Liver (tissue), 9 donors: ENCODE data around the gene PSMG3. TPM values are rescaled to one million over a fixed set of nuclear protein-coding genes. Genes with fewer than 3 reads are reported as not detected.

ENCODE experiments used
- DNase-seq: peaks from one replicate; pipeline ENCODE4 v3.0.0-alpha.2; 2017; ENCODE audit warnings: low spot score
- H3K27ac ChIP-seq, 2 donors: one replicate each; pipeline ENCODE4 v1.7.0; 2013; ENCODE audit warnings: inconsistent platforms in 2 of 2, low read length in 2 of 2, control low read depth in 1 of 2, low read depth in 1 of 2, mild to moderate bottlenecking in 1 of 2
- H3K27me3 ChIP-seq, 4 donors: one replicate each; pipeline versions ENCODE4 v1.6.1 to v1.7.0; 2013; ENCODE audit warnings: low read length in 3 of 4, inconsistent platforms in 1 of 4, mild to moderate bottlenecking in 1 of 4, moderate library complexity in 1 of 4; ENCODE audit not compliant: control insufficient read depth in 4 of 4, insufficient read depth in 4 of 4
- H3K36me3 ChIP-seq, 4 donors: one replicate each; pipeline versions ENCODE4 v1.6.1 to v1.7.0; 2013; ENCODE audit warnings: low read length in 3 of 4, mild to moderate bottlenecking in 3 of 4, low read depth in 1 of 4, moderate library complexity in 1 of 4; ENCODE audit not compliant: control insufficient read depth in 4 of 4, insufficient read depth in 3 of 4
- H3K4me1 ChIP-seq, 4 donors: one replicate each; pipeline versions ENCODE4 v1.6.1 to v1.7.0; 2013; ENCODE audit warnings: low read length in 3 of 4, mild to moderate bottlenecking in 3 of 4, moderate library complexity in 1 of 4; ENCODE audit not compliant: control insufficient read depth in 4 of 4, insufficient read depth in 4 of 4
- H3K4me3 ChIP-seq, 3 donors: one replicate each; pipeline versions ENCODE4 v1.6.1 to v1.7.0; 2013; ENCODE audit warnings: low read length in 3 of 3, control low read depth in 1 of 3, low read depth in 1 of 3, mild to moderate bottlenecking in 1 of 3
- H3K9ac ChIP-seq, 2 donors: one replicate each; pipeline ENCODE4 v1.7.0; 2013; ENCODE audit warnings: low read length in 2 of 2, mild to moderate bottlenecking in 2 of 2, moderate library complexity in 2 of 2, control low read depth in 1 of 2, low read depth in 1 of 2
- H3K9me3 ChIP-seq, 4 donors: one replicate each; pipeline versions ENCODE4 v1.6.1 to v1.7.0; 2013; ENCODE audit warnings: low read length in 3 of 4; ENCODE audit not compliant: control insufficient read depth in 4 of 4
- ATF3 ChIP-seq: IDR thresholded peaks from 2 replicates; pipeline ENCODE4 v1.6.1; 2016; ENCODE audit warnings: antibody characterized with exemption
- FOXA1 ChIP-seq: IDR thresholded peaks from 2 replicates; pipeline ENCODE4 v1.6.1; 2016; ENCODE audit warnings: antibody characterized with exemption
- FOXA2 ChIP-seq: IDR thresholded peaks from 2 replicates; pipeline ENCODE4 v1.6.1; 2016; ENCODE audit warnings: antibody characterized with exemption
- JUND ChIP-seq, 2 donors: IDR thresholded peaks; 2 replicates each; pipeline ENCODE4 v1.6.1; 2016; ENCODE audit warnings: antibody characterized with exemption in 2 of 2
- MAX ChIP-seq: IDR thresholded peaks from 2 replicates; pipeline ENCODE4 v1.6.1; 2016; ENCODE audit warnings: antibody characterized with exemption
- NR2F2 ChIP-seq: IDR thresholded peaks from 2 replicates; pipeline ENCODE4 v1.6.1; 2016; ENCODE audit warnings: antibody characterized with exemption
- RAD21 ChIP-seq, 2 donors: IDR thresholded peaks; 2 replicates each; pipeline ENCODE4 v1.6.1; 2016; ENCODE audit warnings: antibody characterized with exemption in 2 of 2, mild to moderate bottlenecking in 2 of 2
- REST ChIP-seq: IDR thresholded peaks from 2 replicates; pipeline ENCODE4 v1.6.1; 2016; ENCODE audit warnings: antibody characterized with exemption, mild to moderate bottlenecking
- SP1 ChIP-seq: IDR thresholded peaks from 2 replicates; pipeline ENCODE4 v1.6.1; 2018; ENCODE audit warnings: antibody characterized with exemption, mild to moderate bottlenecking
- ZBTB33 ChIP-seq: IDR thresholded peaks from 2 replicates; pipeline ENCODE4 v1.6.1; 2016; ENCODE audit warnings: antibody characterized with exemption
- WGBS: extraction: QIAGEN DNeasy Blood & Tissue Kit; methylation state at CpG from one replicate; pipeline ENCODE4 v1.1.7; 2013; 5-methylcytosine and 5-hydroxymethylcytosine counted together
- polyA plus RNA-seq, 2 donors: library from polyadenylated mRNA; stranded (reverse) in 1 of 2; unstranded in 1 of 2; fragments of 200-250 nt in 1 of 2; fragments of >200 nt in 1 of 2; fragmentation: Nextera tagmentation in 1 of 2; extraction: Ambion mirVana in 1 of 2; gene quantifications; one replicate each; pipeline versions ENCODE4 v1.2.1 to v1.2.3, GENCODE V29; 2013 to 2015
- total RNA-seq, 2 donors: library from RNA; depleted of rRNA; stranded (reverse); fragments of >200 nt; gene quantifications; one replicate each; pipeline ENCODE4 v1.2.3, GENCODE V29; 2014
- donor health status: healthy.
- donor health status: healthy.
- donor health status: healthy.
- donor health status: healthy.
- donor health status: healthy.

PSMG3 gene
- total and polyA plus RNA-seq, 4 donors, result 10.1 to 22.4 (median 15.7) TPM

GRCh38 chr7:1549357-1550004 lies 20.4 kb downstream of the PSMG3 start:
- Histone ChIP-seq H3K9me3 (no peaks in the 10 kb centered on the region), H3K36me3 (peaks cover 0 to 22% (median 11%) of the 10 kb centered on the region in 4 donors), H3K27me3 (no peaks in the 10 kb centered on the region), H3K9ac (no peak overlapping the region), H3K4me1 (peaks cover 0 to 3% (median 2%) of the 10 kb centered on the region in 4 donors), H3K27ac (no peak overlapping the region), H3K4me3 (no peak overlapping the region)
- WGBS, result 94% methylated on average over 27 of the region's 27 CpGs
- TF ChIP-seq NR2F2 (no peak), REST (no peak), FOXA1 (no peak), ZBTB33 (no peak)
- DNase-seq, result no peak

- Histone ChIP-seq H3K4me1 (no peaks in the 10 kb centered on the region), H3K9me3 (no peaks in the 10 kb centered on the region), H3K36me3 (peaks cover 0 to 22% (median 11%) of the 10 kb centered on the region in 4 donors), H3K27ac (no peak overlapping the region), H3K4me3 (no peak overlapping the region), H3K27me3 (no peaks in the 10 kb centered on the region), H3K9ac (no peak overlapping the region)
- no peak for DNase-seq
- WGBS, result 88% methylated on average over 14 of the region's 14 CpGs
- TF ChIP-seq FOXA1, result no peak
- no peak for TF ChIP-seq REST
- no peak for TF ChIP-seq JUND (IDR thresholded peaks at IDR 0.05)
- no peak for TF ChIP-seq SP1
- TF ChIP-seq RAD21 (IDR thresholded peaks at IDR 0.05), result no peak
- TF ChIP-seq MAX, result no peak
- no peak for TF ChIP-seq ATF3
- TF ChIP-seq NR2F2, result no peak
- TF ChIP-seq ZBTB33, result no peak
- TF ChIP-seq FOXA2, result no peak
Observed at GRCh38 chr7:1548944-1549343, 20.9 kb downstream of the PSMG3 start.
